ENCODE measurements around the gene ENO4.

The ENO4 gene

DNA sequence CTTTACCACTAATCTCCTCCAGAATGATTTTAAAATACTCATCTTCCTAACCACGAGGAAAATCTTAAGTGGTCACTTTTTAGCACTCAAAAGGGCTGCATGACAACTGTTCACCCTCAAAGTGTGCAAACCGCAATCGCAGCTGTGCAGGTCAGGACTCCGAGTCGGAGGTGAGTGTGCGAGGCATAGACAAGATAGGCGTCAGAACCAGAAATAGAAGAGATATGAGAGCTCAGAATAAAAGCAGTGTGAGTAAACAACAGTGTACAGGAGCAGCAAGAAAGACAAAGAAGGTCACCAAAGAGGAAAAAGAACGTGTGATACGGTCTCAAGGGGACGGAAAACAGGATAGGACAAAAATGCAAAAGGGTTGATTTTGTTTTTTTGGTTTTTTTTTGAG is 17.5 kb upstream of the ENO4 start:
- no peak for DNase-seq

DNA sequence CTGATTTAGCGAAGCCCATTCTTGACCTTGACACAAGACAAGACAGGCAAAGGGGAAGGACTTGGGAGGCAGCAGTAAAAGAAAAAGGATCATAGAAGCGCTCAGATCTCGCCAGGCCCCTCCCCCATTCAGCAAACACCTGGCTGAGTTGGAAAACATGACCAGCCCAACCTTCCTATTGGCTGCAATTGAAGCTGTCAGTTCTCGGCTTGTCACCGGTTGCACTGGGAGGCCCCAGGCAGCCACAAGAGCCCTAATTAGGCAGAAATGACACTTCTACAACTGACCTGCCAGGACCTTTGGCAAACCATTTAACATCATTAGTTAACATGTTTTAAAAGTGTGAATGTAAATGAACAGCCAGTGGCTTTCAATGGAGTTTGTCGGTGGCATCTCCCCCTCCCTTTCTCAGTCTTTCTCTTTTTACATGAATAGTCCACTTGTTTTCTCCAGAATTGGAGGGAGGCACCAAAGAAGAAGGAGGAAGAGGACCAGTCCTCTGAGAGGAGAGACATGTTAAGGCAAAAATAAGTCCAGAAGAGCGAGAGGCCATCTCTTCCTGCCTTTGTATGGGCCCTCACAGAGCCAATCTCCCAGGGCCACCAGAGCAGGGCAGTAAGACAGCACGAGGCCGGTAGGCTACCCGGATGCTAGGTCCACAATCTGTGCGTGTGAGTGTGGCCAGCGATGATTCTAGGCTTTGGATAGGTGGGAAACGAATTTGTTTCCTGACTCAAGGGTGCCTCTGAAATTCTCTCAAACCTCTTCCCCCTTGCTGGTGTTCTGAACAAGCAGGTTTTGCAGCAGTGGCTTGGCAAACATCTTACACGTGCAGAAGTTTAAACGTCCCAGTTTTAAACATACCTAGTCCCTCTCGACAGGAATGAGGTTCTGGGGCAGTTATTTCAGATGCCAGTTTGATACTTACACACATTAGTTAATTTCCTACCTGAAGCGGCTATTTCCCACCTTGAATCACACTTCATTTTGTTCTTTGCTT is 15.0 kb upstream of the ENO4 start:
- DNase-seq, result peak; percentile 81

DNA sequence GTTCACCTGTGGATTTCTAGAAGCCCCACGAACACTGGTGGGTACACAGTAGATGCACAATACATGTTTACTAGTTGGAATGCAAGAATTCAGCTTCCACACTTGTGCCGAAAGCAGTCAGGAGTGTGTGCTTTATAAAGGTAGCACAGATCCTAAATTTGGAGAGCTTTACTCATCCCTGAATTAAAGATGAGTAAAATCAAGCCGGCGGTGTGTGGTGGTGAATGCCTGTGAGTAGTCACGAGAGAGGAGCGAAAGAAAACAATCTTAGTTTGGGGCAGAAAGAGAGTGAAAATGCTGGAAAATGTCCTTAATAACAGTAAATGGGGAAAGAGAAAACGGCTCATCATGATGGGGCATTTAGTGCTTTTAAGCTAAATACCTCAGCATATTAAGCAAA is 13.6 kb upstream of the ENO4 start:
- DNase-seq, result no peak

DNA sequence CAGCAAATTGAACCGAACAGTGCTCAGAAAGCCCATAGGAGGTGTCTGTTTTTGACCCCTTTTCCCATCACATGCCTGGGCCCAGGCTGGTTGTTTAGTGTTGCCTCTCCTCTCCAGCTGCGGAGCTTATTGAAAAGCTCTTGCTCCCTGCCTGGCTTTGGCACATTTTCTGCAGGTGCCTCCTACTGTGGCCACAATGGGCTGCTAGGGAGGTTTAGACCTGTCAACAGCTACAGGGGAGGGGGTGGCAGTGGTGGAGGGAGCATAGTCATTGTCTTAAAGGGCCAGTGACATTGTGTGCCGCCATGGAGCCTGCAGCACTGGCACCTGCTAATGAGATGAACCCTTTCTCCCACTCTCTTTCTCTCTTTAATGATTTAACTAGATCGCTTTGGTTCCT is 13.2 kb upstream of the ENO4 start:
- peak; percentile 73 for DNase-seq

DNA sequence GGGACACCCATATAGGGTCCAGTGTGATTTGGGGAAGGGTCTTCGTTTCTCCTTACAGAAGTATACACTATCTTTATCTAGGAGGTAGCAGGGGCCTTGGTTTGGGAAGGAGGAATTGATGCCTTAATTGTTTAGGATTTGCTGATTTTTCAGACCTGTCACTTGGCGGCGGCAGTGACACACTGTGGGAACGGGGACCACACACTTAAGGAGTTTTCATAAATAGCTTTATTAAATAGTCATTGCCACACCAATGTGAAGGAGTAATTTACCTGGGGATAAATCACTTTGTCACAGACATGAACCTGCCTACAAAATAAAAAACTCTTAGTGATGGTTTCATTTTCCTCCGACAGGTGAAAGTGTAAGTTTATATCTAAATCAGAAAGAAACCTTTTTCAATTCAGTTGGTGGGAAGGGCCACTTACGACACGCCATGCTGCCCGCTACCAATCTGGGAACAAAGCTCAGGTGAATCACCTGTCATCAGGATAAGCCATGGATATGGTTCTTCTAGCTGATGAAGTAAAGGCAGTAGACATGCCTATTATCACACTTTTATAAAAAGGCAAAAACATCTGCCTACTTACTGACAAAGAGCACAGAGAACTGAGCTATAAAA is 12.3 kb upstream of the ENO4 start:
- peak; percentile 51 for DNase-seq

DNA sequence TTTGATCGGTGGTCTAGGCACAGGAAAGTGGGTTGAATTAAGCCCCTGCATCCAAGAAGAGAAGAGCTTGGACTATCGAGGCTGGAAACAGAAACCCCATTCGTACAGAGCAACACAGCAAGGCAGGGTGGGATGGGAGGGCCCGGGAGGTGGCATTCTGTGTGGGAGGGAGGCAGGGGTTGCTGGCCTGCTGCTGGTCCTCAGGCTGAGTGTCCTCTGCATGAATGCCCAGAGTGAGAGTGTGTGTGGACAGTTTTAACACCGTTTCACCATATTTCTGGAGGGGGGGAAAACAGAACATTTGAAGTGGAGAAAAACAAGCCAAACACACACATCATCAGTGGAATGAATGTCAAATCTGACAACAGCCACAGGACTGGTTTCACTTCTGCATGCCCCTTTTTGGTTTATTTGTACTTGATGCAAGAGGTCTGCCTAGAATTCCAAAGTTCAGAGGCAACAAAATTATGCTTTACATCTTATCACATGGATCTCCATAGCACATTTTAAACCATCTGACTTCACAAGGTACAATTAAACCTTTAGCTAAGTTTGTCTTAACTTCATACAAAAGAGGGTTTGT is 11.1 kb upstream of the ENO4 start:
- DNase-seq, result no peak

DNA sequence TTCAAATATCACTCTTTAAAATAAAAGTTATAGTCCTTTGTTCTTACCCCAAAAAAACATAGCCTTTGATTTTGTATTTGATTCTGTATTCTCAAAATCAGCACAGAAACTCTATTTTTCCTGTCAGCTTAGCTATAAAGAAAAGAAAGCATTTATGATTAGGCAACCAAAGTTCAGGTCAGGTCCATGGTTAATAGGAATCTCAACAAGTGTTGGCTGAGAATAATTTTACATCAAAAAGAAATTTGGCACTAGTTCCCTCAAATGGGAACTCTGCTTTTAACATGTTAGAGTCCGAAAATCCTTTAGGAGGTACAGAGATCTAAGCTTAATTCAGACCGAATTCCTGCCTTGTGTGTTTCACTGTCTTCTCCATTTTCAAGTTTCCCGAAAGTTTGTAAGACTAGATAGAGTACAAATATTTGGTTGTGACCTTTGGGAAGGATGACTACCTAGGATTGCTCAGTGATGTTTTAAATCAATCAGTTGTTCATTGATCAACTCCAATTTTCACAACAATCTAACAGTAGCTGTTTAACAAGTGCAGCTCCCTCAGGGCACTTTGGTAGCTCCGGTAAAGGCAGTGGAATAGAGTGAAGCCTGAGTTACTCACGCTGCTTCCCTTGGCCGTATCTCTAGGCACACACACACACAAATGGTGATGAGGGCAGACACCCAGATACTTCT is 8.8 kb upstream of the ENO4 start:
- no peak for DNase-seq

DNA sequence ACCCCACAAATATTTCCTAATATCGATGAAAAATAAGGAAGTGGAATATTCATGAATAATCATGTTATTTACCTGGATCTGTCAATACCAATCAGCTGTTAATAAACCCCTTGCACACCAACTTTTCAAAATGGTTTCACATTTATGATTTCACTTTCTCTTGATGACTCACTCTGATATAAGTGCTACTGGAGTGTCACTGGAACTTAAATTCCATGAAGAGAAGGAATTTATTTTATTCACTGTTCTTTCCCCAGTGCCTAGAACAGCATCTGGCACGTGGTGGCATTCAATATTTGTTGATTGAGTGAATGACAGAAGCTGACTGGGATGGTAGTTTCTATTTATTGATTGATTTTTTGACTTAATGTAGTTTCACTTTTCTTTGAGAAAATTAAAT is 3.5 kb upstream of the ENO4 start:
- DNase-seq, result no peak

DNA sequence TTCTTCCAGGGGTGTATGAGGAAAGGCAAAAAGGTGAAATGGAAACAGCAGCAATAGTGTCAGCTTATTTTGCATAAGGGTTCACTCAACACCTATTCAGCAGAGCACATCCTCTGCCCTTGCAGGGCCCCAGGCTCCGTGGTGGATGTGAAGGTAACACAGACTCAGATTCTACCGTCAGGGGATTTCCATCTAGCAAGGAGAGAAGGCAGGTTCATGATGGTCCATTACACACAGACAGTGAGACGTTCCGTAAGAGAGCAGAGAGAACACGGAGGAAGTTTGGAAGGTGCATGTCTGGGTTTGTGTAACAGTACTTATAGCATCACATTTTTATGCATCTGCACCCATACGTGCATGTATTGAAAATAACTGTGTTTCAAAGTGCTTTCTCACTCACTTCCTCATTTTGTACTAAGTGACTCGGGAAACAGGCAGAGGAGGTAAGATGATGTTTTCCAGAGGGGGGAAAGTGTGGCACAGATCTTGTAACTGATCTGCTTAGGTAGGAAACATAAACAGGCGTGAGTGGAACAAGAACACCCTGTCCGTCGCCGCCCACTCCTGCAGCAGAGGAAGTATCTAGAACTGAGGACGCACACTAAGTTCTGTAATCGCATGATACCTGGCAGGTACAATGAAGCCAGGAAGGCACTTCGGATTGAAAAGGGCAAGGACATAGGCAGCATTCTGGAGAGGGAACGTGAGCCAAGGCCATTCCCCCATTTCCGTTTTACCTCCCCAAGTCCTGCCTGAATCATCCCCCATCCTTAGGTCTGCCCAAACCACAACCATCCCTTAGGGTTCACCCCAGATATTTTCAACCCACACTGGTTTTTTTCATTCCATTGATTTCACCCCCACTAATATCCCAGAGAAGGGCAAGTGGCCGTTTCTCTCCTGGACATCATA is 1.0 kb upstream of the ENO4 start:
- no peak for DNase-seq

DNA sequence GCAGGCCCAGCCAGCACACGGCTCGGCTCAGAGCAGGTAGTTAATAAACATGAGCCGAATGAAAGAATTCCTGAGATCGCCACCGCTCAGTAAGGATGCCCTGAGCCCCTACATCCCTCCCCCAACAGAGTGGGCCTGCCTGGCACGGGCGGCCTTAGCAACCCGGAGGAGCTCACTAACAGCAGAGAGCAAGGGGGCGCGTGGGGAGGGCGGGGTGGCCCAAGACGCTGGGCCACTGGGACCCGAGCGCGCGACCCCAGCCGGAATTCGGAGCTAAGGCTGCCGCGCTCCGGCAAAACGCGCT is 403 bp upstream of the ENO4 start:
- no peak for DNase-seq

DNA sequence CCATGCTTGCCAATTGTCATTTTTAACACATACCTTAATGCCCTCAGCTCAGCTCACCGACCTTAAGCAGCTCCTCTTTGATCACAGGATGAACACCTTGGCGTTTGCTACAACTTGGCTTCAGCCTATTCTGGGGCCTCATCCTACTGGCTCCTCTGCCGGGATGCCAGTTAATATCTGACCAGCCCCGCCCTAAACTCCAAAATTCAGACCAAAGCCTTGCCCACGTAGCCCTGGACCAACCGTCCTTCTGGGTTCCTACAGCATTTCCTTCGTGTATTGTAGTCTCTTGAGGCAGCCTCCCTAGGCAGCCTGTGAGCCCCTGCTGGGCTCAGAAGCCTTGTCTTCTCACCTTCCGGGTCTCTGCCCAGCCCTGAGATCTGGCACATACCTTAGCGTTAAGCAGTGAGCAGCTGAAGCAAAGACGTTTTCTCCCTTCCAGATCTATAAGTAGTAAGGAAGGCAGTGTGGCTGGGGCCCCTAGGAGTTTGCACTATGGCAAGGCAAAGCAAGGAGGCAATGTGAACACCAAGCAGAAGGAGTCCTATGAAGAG is 836 bp downstream of the ENO4 start:
- no peak for DNase-seq

DNA sequence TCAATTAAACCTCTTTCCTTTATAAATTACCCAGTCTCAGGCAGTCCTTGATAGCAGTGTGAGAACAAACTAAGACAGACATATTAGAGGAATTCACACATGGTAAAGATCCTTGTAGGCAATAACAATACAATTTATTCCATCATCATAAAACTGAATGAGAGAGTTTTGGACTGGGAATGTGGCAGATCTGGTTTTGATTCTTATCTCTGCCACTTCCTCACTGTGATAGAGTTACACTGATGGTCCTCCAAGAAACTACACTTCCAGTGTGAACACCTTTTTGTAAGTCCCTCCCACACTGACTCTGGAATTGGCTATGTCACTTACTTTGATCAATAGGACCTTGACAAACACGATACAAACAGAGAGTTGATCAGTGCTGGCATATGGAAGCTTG is 2.9 kb downstream of the ENO4 start:
- no peak for DNase-seq

DNA sequence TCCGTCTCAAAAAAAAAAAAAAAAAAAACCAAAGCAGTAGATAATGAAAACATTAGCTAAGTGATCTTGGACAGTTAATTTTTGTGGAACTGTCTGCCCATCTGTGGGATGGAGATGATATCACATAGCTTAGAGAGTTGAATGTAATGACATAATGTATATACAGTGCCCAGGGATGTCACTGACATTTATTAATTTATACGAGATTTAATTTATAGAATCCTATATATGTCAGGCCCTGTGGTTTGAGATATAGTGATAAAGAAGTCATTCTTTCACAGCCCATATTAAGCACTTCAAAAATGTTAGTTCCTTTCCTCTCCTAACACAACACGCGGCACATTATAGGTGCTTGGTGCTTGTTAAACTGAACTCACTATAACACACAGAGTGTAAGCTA is 4.0 kb downstream of the ENO4 start:
- DNase-seq, result no peak

DNA sequence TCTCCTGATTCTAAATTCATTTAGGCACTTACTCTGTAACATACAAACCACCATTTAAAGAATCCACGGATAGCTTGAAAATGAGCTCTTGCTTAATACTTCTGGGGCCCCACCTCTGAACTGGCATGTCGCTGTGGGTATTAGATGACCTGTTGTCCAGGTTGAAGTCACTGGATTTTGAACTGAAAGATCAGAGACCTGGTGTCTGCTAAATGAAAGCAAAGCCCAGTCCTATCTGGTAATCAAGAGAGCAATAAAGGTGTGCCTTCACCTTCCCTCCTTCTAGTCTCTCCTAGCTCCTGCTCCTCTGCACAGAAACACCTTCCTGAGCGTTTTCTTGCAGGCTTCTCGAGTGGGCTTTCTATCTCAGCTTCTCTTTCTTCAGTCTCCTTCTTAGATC is 4.4 kb downstream of the ENO4 start:
- no peak for DNase-seq

DNA sequence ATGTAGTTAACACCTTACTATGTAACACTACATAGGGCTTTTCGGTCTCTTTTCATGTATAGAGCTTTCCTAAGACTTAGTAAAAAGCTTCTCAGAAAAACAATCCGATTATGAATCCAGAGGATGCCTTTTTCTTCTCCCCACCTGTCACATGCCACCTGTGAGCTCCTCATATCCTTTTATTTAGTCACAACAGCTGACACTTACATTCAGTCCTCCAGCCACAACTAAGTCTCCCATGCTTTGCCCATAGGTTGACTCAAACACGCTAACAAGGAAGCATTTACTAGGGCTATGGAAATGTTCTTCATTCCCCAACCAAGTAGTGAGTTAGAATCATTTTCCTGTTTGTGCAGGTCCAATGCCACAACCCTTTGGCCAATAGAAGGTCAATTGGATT is 7.9 kb downstream of the ENO4 start:
- no peak for DNase-seq

DNA sequence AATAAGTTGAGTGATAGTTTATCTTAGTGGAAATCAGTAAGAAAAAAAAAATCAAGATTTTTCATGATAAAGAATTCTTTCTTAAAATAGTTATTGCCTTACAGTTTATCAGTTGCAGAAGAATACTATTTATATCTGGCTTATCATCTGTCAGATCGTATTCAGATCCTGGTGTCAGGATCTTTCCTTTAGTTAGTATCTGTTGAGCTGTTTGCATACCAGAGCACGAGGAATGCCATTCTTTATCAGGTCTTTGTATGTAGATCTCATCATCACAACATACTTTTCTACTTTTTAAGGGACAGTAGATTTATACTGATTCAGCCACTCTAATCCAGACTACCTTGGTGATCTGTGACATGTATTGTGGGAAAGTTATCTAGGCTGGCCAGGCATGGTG is 12.5 kb downstream of the ENO4 start:
- DNase-seq, result no peak

DNA sequence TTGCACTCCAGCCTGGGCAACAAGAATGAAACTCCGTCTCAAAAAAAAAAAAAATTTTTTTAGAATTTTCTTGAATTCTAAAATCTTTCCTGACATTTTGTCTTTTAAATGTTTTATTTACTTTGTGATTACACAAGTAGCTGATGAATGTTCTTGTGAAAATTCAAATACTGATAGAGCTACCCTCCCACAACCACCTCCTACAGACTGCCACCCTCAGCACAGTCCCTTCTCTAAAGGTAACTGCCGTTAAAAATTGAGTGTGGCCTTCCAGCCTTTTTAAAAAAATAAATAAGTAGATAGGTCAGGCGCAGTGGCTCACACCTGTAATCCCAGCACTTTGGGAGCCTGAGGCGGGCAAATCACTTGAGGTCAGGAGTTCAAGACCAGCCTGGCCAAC is 15.1 kb downstream of the ENO4 start:
- no peak for DNase-seq

DNA sequence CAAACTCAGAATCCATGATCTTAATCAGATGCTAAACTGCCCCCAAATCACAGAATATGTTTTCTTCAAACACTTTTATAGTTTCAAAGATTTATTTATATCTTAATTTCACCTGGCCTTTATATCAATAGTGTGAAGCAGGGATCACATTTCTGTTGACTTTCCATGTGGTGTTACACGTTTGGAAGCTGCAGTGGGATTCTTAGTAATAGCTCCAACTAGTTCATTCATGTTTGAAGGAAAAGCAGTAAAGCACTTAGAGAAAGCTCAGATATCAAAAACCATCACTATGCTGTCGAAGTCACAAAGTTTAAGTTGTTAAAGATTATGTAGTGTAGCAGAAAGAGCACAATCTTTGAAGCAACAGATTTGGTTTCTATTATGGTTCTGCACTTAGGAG is 16.8 kb downstream of the ENO4 start:
- peak; percentile 8 for DNase-seq

DNA sequence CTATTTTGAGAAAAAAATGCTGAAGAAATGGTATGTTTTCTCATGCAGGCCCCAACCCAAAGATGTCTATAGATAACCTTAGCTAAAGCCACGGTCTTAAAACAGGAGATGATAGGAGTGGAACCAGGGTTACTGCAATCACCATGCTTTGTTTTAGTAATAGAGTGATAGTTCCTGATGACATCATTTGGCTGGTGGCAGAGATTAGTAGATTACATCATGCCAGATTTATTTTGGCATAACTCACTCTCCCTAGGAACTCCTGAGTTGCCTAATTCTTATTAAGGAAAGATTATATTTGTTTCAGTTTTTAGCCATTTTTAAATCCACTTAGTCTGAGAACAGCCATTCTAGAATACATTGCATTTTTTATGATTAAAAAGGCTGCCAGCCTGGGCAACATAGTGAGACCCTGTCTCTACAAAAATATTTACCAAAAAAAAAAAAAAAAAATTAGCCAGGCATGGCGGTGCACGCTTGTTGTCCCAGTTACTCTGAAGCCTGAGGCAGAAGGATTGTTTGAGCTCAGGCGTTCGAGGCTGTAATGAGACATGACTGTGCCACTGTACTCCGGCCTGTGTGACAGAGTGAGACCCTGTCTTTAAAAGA is 17.8 kb downstream of the ENO4 start:
- DNase-seq, result no peak

DNA sequence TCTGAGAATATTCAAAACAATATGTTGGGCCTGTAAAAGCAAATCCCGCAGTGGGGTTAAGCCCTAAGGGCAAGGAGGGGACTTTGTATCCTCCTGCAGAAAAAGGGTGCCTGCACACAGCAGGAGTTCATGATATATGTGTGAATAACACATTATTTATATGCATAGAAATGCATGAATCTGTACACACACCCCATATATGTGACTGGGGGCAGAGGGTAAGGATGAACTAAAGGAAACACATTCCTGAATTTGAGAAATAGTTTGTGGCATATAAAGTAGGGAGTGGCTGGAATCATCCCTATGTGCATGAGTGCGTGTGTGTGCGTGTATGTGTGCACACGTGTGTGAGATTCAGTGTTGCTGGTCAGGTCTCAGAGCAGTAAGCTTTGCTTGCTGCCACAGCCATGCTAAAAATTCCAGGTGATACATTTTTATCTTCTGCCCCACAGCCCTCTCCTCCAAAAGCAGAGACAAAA is 18.9 kb downstream of the ENO4 start:
- DNase-seq, result no peak

DNA sequence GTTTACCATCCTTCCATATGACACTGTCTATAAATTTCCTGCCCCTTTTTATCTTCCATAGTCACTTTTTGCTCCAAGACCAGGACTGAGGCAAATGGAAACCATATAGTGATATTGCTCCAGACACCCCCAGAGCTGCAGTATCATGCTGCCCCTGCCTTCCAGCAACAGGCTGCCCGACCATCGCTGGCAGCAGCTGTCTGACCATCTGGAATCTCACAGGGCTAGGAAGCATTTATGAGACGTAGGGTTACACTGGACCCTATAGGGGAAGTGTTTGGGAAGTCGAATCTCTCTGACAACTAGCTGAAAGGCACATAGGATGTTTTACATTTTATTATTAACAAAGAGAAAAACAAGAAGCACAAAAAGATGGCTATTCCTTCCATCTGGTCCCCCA is 19.4 kb downstream of the ENO4 start:
- no peak for DNase-seq

DNA sequence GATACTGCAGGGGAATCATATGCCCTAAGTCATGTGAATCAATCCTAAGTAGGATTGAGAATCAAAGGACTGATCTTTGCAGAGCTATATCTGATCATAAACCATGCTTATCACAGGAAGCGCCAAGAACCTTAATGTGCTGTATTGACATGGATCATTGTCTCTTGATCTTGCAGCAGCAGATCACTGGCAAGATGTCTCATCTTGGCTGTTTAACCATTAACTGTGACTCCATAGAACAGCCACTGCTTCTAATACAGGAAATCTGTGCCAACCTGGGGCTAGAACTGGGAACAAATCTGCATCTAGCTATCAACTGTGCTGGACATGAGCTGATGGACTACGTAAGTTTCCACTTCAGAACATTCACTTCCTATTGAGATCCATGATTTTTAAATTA is 21.6 kb downstream of the ENO4 start:
- DNase-seq, result no peak

Measured in NCI-H510A treated with DMSO at 0.1 percent for 48 hours (cell line).